ENCODE results near the gene C16orf96.

C16orf96 gene

GRCh38 chr16:4624015-4624826 is 68.1 kb downstream of the C16orf96 start, which contains the start of gene MGRN1:
Gene MGRN1 (plus strand): TSS chr16:4624826. CDS start chr16:4624961, 135 bp downstream.
- peak; percentile 83 for FAIRE-seq

GRCh38 chr16:4624827-4625559 is 68.9 kb downstream of the C16orf96 start:
- FAIRE-seq = no peak

GRCh38 chr16:4625560-4626159 is 69.5 kb downstream of the C16orf96 start:
- no peak for FAIRE-seq

GRCh38 chr16:4626396-4626795 is 70.3 kb downstream of the C16orf96 start:
- no peak for FAIRE-seq

GRCh38 chr16:4628283-4628682 is 72.1 kb downstream of the C16orf96 start:
- no peak for FAIRE-seq

GRCh38 chr16:4631444-4631843 is 75.3 kb downstream of the C16orf96 start:
- FAIRE-seq = no peak

GRCh38 chr16:4633910-4634635 is 77.9 kb downstream of the C16orf96 start:
- FAIRE-seq = no peak

- FAIRE-seq = no peak
Observed at GRCh38 chr16:4634768-4635167, 78.6 kb downstream of the C16orf96 start.

GRCh38 chr16:4636196-4636595 is 80.1 kb downstream of the C16orf96 start:
- FAIRE-seq = no peak

GRCh38 chr16:4637501-4638166 is 81.5 kb downstream of the C16orf96 start:
- no peak for FAIRE-seq

- no peak for FAIRE-seq
Observed at GRCh38 chr16:4639899-4640509, 83.9 kb downstream of the C16orf96 start.

- no peak for FAIRE-seq
Observed at GRCh38 chr16:4640572-4641305, 84.6 kb downstream of the C16orf96 start.

GRCh38 chr16:4641306-4641687 is 85.2 kb downstream of the C16orf96 start:
- FAIRE-seq = no peak

- FAIRE-seq = no peak
Observed at GRCh38 chr16:4641895-4642294, 85.8 kb downstream of the C16orf96 start.

GRCh38 chr16:4646773-4647643 is 90.9 kb downstream of the C16orf96 start:
- no peak for FAIRE-seq

- no peak for FAIRE-seq
Observed at GRCh38 chr16:4647644-4647980, 91.5 kb downstream of the C16orf96 start.

GRCh38 chr16:4648917-4649316 is 92.8 kb downstream of the C16orf96 start:
- no peak for FAIRE-seq

- FAIRE-seq = no peak
Observed at GRCh38 chr16:4649744-4650442, 93.8 kb downstream of the C16orf96 start.
